ENCODE results near the gene RNASEL.

RNASEL gene

DNA sequence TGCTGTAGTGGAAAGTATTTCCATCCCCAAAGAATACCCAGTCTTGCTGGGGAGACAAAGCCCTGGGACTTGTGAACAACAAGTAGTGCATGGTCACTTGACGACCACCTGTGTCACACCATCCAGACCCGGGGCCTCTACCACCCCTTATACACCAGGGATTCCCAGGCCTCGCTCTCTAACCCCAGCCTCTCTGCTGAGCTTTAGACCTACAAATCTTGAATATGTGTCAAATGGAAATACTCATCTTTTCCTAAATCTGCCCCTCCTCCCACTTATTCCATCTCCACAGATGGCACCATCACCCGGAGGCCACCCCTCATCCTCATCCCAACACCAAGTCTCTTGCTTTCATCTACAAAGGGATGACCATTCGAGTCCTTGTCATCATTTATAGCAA lies 875 bp upstream of the RNASEL start:
- no peak for DNase-seq (ENCODE audit: extremely low read depth, low read depth)
- TF ChIP-seq, protein P1, sequence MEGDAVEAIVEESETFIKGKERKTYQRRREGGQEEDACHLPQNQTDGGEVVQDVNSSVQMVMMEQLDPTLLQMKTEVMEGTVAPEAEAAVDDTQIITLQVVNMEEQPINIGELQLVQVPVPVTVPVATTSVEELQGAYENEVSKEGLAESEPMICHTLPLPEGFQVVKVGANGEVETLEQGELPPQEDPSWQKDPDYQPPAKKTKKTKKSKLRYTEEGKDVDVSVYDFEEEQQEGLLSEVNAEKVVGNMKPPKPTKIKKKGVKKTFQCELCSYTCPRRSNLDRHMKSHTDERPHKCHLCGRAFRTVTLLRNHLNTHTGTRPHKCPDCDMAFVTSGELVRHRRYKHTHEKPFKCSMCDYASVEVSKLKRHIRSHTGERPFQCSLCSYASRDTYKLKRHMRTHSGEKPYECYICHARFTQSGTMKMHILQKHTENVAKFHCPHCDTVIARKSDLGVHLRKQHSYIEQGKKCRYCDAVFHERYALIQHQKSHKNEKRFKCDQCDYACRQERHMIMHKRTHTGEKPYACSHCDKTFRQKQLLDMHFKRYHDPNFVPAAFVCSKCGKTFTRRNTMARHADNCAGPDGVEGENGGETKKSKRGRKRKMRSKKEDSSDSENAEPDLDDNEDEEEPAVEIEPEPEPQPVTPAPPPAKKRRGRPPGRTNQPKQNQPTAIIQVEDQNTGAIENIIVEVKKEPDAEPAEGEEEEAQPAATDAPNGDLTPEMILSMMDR (IDR thresholded peaks at IDR 0.05; ENCODE audit: low read depth, low read length, missing control alignments): no peak
- H3K4me3 ChIP-seq (replicated peaks; ENCODE audit: low read depth, low read length): no peak overlapping the region

DNA sequence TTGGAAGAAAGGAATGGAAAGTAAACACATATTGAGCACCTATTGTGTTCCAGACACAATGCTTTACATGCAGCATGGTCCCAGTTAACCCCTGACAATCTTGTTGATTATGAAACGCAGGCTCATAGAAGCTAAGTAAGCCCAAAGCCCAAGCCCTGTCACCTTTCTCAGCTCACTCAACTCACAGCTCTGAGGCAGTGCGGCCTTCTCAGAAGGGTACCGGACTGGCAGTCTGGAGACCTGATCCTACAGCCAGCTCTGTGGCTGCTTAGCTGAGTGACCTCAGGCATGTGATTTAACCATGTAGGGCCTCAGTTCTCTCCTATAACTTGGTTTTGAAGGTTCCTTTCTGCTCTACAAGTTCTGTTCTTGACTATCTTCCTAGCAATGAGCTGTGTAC lies 464 bp upstream of the RNASEL start:
- no peak for DNase-seq (ENCODE audit: extremely low read depth, low read depth)
- TF ChIP-seq, protein P1 (IDR thresholded peaks at IDR 0.05; ENCODE audit: low read depth, low read length, missing control alignments): no peak
- H3K4me3 ChIP-seq (replicated peaks; ENCODE audit: low read depth, low read length): peak overlapping the region; percentile 61

DNA sequence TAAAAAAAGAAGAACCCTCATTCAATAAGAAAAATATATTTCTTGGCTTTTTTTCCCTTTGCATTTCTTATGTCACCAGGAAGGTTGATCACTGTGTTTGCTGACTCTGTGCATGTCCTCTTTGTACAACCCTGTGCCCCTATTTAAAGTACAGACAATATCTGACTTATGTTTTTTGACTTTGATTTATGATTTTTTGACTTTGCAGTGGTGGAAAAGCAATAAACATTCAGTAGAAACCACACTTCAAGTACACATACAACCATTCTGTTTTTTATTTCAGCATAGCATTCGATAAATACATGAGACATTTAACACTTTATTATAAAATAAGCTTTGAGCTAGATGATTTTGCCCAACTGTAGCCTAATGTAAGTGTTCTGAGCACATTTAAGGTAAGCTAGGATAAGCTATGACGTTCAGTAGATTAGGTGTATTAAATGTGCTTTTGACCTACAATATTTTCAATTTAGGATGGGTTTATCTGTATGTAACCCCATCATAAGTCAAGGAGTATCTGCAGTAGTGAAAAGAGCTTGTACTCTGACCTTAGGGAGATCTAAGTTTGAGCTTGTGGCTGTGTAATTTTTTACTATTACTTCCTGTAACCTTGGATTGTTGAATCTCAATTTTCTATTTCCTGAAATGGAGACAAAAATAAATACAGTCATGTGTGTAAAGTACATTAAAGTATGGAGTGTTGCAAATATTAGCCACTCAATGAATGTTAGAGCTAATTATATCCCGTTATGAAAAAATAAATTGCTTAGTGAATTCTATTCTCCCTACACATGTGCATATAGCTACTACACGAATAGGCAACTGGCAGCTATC lies 1.2 kb downstream of the RNASEL start:
- TF ChIP-seq, protein P1 (IDR thresholded peaks at IDR 0.05; ENCODE audit: low read depth, low read length, missing control alignments): no peak
- H3K4me3 ChIP-seq (replicated peaks; ENCODE audit: low read depth, low read length): peak overlapping the region; percentile 61
- DNase-seq (ENCODE audit: extremely low read depth, low read depth): no peak

DNA sequence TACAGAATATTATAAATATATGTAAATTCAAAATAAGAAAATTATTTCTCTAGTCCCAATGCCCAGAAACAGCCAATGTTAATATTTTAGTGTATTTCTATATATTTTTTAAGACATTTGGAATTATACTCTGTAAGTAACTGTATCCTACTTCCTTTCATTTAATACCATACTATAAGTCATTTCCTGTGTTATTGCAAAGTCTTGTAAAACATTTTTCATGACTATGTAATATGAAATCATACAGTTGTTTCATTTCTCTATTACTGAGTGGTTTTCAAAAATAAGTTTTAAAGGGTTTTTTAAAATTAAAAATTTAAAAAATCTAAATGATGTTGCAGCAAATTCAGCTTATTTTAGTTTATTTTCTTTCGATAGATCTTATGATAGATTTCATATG lies 2.0 kb downstream of the RNASEL start:
- no peak overlapping the region for H3K4me3 ChIP-seq (replicated peaks; ENCODE audit: low read depth, low read length)
- TF ChIP-seq, protein P1 (IDR thresholded peaks at IDR 0.05; ENCODE audit: low read depth, low read length, missing control alignments): no peak
- DNase-seq (ENCODE audit: extremely low read depth, low read depth): no peak

DNA sequence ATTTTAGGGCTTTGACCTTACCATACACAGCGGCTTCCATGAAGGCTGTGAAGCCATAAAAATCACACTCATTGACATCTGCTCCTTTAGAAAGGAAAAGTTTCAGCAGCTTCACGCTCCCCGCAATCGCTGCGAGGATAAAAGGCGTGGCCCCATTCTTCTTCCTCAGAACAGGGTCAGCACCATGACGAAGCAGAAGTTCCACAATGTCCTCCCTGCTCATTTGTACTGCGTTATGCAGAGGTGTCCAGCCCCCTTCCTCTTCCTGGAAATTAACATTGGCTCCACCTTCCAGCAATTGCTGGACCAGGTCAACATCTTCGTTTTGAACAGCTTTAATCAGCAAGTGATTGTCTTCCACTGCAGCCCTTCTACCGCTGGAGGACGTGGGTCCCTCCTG lies 2.7 kb downstream of the RNASEL start:
- H3K4me3 ChIP-seq (replicated peaks; ENCODE audit: low read depth, low read length): no peak overlapping the region
- no peak for DNase-seq (ENCODE audit: extremely low read depth, low read depth)
- TF ChIP-seq, protein P1 (IDR thresholded peaks at IDR 0.05; ENCODE audit: low read depth, low read length, missing control alignments): no peak

DNA sequence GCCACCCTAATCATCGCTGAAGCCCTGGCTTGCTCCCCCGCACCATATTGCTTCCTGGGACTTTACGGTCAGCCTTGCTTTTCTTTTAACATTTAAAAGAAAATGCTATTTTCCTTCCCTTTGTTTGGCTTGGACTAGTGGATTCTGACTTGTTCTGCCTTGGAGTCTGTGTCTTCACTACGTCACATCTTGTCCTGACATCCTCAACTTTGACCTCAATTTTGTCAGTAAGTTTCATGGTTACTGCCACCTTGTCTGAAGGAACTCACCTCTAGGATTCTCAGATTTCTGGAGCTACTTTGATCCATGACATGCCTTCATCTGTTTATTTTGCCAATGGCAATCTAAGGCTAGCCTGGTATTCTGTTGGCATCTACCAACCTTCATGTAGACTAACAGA lies 4.3 kb downstream of the RNASEL start:
- no peak for DNase-seq (ENCODE audit: extremely low read depth, low read depth)
- no peak overlapping the region for H3K4me3 ChIP-seq (replicated peaks; ENCODE audit: low read depth, low read length)
- TF ChIP-seq, protein P1 (IDR thresholded peaks at IDR 0.05; ENCODE audit: low read depth, low read length, missing control alignments): no peak
